OCI-LY1 (cell line): ENCODE results near the gene GNL3L.

Experiments
- EZH2 ChIP-seq: fragments of 200-600 bp; sonication (generic), shearing (Covaris generic); IDR thresholded peaks from 2 replicates; pipeline ENCODE4 v1.8.0; 2017; ENCODE audit warnings: borderline replicate concordance, mixed run types, mild to moderate bottlenecking, antibody characterized with exemption, low read length, moderate library complexity, mixed read lengths
- TF ChIP-seq, protein P1 (sequence below): fragments of 200-600 bp; sonication (generic), shearing (Covaris generic); IDR thresholded peaks from 2 replicates; pipeline ENCODE4 v1.5.1; 2017; ENCODE audit warnings: mild to moderate bottlenecking, antibody characterized with exemption, low read length, moderate library complexity, mixed read lengths

DNA sequence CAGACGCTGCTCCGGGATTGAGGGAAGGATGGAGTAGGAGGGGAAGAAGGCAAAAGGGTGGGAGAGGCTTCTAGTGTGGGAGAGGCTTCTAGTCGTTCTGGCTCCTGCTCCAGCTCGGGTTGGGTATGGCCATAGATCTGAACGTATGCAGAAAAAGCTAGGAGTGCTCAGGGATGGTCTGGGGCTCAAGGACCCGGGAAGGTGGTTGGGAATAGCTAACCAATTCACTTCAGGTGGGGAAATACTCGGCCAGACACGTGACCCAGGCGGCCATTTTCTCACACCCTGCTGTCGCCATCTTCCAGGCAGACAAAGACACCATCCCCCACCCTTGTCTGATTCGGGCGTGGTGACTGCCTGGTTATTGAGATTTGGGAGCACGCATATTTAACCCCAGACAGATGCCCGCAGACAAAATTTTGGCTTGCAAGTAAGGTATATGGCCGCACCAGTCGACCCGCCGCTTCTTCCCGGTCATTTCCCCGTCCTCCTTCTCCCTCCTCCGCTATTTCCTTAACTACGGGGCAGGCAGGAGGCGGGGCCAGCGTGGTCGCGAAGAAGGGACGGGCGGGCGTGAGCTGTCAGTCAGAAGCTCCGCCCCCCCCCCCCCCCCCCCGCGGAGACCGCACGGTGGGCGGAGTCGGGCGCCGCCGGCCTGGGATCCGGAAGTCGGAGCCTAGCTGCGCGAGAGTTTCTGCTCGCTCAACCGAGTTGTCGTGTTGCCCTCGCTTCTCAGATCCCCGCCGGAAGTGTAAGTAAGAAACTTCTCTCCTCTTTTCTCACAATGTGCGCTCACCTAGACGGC lies at the start of gene GNL3L:
- TF ChIP-seq, protein P1, sequence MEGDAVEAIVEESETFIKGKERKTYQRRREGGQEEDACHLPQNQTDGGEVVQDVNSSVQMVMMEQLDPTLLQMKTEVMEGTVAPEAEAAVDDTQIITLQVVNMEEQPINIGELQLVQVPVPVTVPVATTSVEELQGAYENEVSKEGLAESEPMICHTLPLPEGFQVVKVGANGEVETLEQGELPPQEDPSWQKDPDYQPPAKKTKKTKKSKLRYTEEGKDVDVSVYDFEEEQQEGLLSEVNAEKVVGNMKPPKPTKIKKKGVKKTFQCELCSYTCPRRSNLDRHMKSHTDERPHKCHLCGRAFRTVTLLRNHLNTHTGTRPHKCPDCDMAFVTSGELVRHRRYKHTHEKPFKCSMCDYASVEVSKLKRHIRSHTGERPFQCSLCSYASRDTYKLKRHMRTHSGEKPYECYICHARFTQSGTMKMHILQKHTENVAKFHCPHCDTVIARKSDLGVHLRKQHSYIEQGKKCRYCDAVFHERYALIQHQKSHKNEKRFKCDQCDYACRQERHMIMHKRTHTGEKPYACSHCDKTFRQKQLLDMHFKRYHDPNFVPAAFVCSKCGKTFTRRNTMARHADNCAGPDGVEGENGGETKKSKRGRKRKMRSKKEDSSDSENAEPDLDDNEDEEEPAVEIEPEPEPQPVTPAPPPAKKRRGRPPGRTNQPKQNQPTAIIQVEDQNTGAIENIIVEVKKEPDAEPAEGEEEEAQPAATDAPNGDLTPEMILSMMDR = no peak
- no peak for TF ChIP-seq EZH2
